Tibial nerve (tissue), 3 donors: Measurements from ENCODE around the gene ZIM2.
"Not testable (repeated sequence)": the region's sequence is repeated elsewhere in the genome, so short reads cannot be mapped to it uniquely, and the experiment has no call there.

ENCODE experiments used
- CTCF ChIP-seq, 5 experiments: fragments of 200-600 bp in 3 of 5; fragments of 450-650 bp in 2 of 5; sonication (generic) in 3 of 5; IDR thresholded peaks; one replicate each; pipeline ENCODE4 v1.5.1; 2016 to 2019; ENCODE audit warnings: antibody characterized with exemption in 5 of 5, mild to moderate bottlenecking in 3 of 5, moderate library complexity in 2 of 5
- POLR2A ChIP-seq, 2 donors: fragments of 450-650 bp; IDR thresholded peaks; one replicate each; pipeline ENCODE4 v1.6.1; 2017; ENCODE audit warnings: antibody characterized with exemption in 2 of 2, mild to moderate bottlenecking in 2 of 2, moderate library complexity in 2 of 2

- not testable (repeated sequence) for TF ChIP-seq CTCF, POLR2A (IDR thresholded peaks at IDR 0.05)
These were observed 11.8 kb upstream of the ZIM2 start for GRCh38 chr19:56852361-56852760.
